ENCODE measurements around the gene WDR48.
A peak's percentile ranks its signal among the peaks of the same experiment; 100 is the strongest.

Gene WDR48

DNA sequence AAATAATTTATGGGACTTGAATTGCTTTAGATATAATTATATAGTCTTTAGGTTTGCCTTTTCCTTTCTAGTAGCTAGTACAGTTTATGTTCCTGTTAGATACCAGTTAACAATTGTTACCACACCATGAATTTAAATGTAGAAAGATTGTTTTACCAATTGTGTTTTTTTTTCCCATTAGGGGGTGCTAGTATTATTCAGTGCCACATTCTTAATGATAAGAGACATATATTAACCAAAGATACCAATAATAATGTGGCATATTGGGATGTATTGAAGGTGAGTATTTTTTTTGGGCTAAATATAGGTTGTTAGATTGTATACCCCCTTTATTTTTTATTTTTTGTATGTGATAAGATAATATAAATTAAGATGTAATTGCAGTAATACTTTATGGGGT is 27.7 kb downstream of the WDR48 start:
- in situ Hi-C loops (cut with MboI; ENCODE audit: low sequenced_read_pairs, unreplicated experiment) = no loop called here
- DNase-seq (ENCODE audit: low spot score) = no peak
- TF ChIP-seq, protein P1, sequence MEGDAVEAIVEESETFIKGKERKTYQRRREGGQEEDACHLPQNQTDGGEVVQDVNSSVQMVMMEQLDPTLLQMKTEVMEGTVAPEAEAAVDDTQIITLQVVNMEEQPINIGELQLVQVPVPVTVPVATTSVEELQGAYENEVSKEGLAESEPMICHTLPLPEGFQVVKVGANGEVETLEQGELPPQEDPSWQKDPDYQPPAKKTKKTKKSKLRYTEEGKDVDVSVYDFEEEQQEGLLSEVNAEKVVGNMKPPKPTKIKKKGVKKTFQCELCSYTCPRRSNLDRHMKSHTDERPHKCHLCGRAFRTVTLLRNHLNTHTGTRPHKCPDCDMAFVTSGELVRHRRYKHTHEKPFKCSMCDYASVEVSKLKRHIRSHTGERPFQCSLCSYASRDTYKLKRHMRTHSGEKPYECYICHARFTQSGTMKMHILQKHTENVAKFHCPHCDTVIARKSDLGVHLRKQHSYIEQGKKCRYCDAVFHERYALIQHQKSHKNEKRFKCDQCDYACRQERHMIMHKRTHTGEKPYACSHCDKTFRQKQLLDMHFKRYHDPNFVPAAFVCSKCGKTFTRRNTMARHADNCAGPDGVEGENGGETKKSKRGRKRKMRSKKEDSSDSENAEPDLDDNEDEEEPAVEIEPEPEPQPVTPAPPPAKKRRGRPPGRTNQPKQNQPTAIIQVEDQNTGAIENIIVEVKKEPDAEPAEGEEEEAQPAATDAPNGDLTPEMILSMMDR (IDR thresholded peaks at IDR 0.05; ENCODE audit: borderline replicate concordance, control extremely low read depth, extremely low read depth, insufficient read depth, missing control alignments) = no peak

DNA sequence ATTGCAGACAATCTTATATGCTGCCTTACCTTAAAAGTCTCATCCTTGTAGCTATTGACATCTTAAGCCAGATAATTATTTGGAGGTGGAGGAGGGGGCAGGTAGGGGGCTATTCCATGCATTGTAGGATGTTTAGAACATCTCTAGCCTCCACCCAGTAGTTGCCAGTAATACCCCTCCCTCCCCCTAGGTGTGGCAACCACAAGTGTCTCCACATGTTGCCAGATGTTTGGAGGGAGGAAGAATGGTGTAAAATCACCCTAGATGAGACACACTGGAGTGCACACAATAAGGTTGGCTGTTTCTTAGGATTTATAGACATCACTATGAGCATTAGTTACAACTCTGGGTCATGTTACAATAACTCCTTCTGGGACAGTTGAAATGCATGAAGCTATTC is 28.2 kb downstream of the WDR48 start:
- TF ChIP-seq, protein P1 (IDR thresholded peaks at IDR 0.05; ENCODE audit: borderline replicate concordance, control extremely low read depth, extremely low read depth, insufficient read depth, missing control alignments) = no peak
- no peak for DNase-seq (ENCODE audit: low spot score)
- in situ Hi-C loops (cut with MboI; ENCODE audit: low sequenced_read_pairs, unreplicated experiment) = no loop called here

DNA sequence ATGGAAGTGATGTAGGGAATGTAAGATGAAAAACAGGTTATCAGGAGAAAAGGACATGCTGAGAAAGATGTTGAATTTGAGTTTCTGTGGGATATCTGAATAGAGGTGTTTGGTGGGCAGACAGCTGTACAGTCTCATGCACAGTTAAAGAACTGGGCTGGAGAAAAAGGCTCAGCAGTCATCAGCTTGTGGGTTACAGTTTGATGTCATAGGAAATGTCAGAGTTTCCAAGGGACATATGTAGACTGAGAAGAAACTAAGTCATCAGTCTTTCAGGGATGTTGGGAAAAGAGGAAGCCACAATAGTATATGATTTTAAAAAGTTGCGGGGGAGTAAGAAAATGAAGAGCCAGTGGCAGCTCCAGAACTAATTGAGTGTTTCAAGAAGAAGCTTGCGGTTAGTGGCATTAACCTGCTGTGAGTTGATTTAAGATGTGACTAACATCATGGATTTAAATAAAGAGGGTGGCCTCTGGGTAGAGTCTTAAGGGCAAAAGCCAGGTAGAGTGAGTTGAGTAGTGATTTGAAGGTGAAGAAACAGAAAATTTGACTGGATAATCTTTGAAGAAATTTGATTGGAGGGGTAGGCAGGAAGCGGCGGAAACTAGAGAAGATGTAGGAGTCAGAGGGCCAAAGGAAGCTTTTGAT is 31.0 kb downstream of the WDR48 start:
- in situ Hi-C loops (cut with MboI; ENCODE audit: low sequenced_read_pairs, unreplicated experiment) = no loop called here
- TF ChIP-seq, protein P1 (IDR thresholded peaks at IDR 0.05; ENCODE audit: borderline replicate concordance, control extremely low read depth, extremely low read depth, insufficient read depth, missing control alignments) = no peak
- no peak for DNase-seq (ENCODE audit: low spot score)

DNA sequence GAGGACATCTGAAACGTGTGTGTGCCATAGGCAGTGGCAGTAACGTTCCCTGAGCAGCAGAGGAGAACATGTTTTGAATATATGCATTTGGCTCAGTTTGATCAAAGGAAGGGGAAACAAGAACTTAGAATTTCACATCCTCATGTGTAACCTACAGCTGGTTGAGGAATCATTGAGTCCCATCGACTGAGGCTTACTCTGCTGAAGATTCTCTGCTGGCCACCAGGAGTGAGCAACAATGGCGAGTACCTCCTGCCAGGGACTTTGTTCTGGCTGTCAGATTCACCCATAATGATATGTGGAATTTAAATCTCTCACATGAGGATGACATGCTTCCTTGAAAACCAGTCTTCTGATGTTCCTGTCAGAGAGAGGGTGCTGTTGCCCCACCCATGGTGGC is 34.3 kb downstream of the WDR48 start:
- TF ChIP-seq, protein P1 (IDR thresholded peaks at IDR 0.05; ENCODE audit: borderline replicate concordance, control extremely low read depth, extremely low read depth, insufficient read depth, missing control alignments) = no peak
- peak; percentile 25 for DNase-seq (ENCODE audit: low spot score)
- in situ Hi-C loops (cut with MboI; ENCODE audit: low sequenced_read_pairs, unreplicated experiment) = no loop called here

DNA sequence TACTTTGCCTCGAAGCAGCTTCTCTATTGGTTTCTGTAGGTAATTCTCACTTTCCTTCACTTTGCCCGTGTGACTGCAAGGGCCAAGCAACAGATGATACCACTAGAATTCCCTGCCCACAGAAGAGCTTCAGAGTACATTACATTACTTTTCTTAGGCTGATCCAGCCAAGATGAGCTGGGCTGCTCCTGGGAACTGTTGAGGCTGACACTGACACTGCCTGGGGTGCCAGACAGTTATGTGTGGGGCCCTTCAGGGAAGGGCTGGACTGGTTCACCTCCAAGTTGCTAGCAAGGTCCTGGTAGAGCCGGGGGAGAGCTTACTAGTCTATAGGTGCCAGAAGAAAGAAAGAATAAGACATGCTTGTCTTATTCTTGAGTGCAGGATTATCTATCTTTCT is 36.6 kb downstream of the WDR48 start:
- no peak for DNase-seq (ENCODE audit: low spot score)
- in situ Hi-C loops (cut with MboI; ENCODE audit: low sequenced_read_pairs, unreplicated experiment) = no loop called here
- TF ChIP-seq, protein P1 (IDR thresholded peaks at IDR 0.05; ENCODE audit: borderline replicate concordance, control extremely low read depth, extremely low read depth, insufficient read depth, missing control alignments) = no peak

DNA sequence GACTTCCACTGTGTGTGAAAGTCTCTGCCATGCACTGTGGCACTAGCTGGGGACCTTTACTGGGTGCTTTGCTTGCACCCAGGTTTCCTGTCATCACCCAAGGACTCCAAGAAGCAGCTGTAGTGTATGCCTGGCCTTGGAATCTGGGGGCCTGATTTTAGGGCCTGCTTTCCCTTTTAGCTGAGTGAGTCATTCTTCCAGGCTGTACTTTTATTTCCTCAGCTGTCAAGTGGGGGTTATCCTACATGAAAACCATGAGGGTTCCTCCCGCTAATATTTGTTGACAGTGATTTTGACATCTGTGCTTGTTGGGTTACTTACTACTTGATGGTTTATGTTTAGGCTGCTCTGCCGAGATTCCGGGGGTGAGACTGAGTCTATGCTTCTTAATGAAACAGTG is 37.1 kb downstream of the WDR48 start:
- in situ Hi-C loops (cut with MboI; ENCODE audit: low sequenced_read_pairs, unreplicated experiment) = no loop called here
- DNase-seq (ENCODE audit: low spot score) = no peak

More for the DNA sequence above, 37.1 kb downstream of the WDR48 start:
- TF ChIP-seq, protein P1 (IDR thresholded peaks at IDR 0.05; ENCODE audit: borderline replicate concordance, control extremely low read depth, extremely low read depth, insufficient read depth, missing control alignments) = no peak
